Measurements from ENCODE around the gene RTN4R. TPM values are rescaled to one million over a fixed set of nuclear protein-coding genes. Genes with fewer than 3 reads are reported as not detected.

Gene RTN4R
- total and polyA plus RNA-seq, 9 of the 15 experiments (the other 6 are each of a cell fraction or from before 2014, with no cell fraction given) = 0.04 to 2.8 (median 1.4) TPM; not detected in 3

GRCh38 chr22:20267441-20268278, 458 bp downstream of the RTN4R start (continued):
- TF ChIP-seq CHCHD3 (CRISPR knock-in tag; IDR thresholded peaks at IDR 0.05) (no peak), HMGN3 (IDR thresholded peaks at IDR 0.05; ENCODE audit: borderline replicate concordance, extremely low read depth, insufficient read length, low read depth, low read length) (no peak), JUNB (CRISPR knock-in tag; conservative IDR thresholded peaks at IDR 0.05) (no peak), PRMT5 (CRISPR knock-in tag; IDR thresholded peaks at IDR 0.05) (no peak), PHB (CRISPR knock-in tag; IDR thresholded peaks at IDR 0.05) (0 out of 2 replicates have a peak, but pooled peaks have one; percentile 22), HNRNPLL (IDR thresholded peaks at IDR 0.05; ENCODE audit: low read depth, low read length, poor library complexity, severe bottlenecking) (no peak), ZNF395 (CRISPR knock-in tag; IDR thresholded peaks at IDR 0.05) (peak; percentile 63; the same call in 1 of the 2 replicates), CXXC5 (CRISPR knock-in tag; IDR thresholded peaks at IDR 0.05) (peak; percentile 82), TRIM28 (IDR thresholded peaks at IDR 0.05) (no peak), CBFA2T2 (conservative IDR thresholded peaks at IDR 0.05) (no peak), ZNF133 (CRISPR knock-in tag; IDR thresholded peaks at IDR 0.05) (no peak), PCBP1 (IDR thresholded peaks at IDR 0.05; ENCODE audit: low read depth, low read length, poor library complexity, severe bottlenecking) (peak; percentile 91), RCOR1 (IDR thresholded peaks at IDR 0.05; ENCODE audit: borderline replicate concordance in 1 of 2, low read depth in 2 of 2, low read length in 2 of 2) (no peak)
- TF ChIP-seq, protein P1, sequence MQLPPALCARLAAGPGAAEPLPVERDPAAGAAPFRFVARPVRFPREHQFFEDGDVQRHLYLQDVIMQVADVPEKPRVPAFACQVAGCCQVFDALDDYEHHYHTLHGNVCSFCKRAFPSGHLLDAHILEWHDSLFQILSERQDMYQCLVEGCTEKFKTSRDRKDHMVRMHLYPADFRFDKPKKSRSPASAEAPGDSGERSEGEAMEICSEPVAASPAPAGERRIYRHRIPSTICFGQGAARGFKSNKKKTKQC (CRISPR knock-in tag; IDR thresholded peaks at IDR 0.05) = no peak

Measured in K562 (cell line).